Lower leg skin (tissue), 4 donors: ENCODE data around the gene DGCR8. TPM values are rescaled to one million over a fixed set of nuclear protein-coding genes. Genes with fewer than 3 reads are reported as not detected.

Experiments
- DNase-seq, 2 donors: peaks; one replicate each; pipeline ENCODE4 v3.0.0-alpha.2; 2019; ENCODE audit warnings: low spot score in 2 of 2
- H3K4me3 ChIP-seq: fragments of 200-600 bp; sonication (generic); 2 replicates; pipeline ENCODE4 v1.5.1; 2017; ENCODE audit warnings: mild to moderate bottlenecking, low read depth; ENCODE audit not compliant: poor library complexity, severe bottlenecking
- CTCF ChIP-seq, 3 donors: fragments of 450-650 bp; IDR thresholded peaks; one replicate each; pipeline ENCODE4 v1.5.1; 2016; ENCODE audit warnings: antibody characterized with exemption in 3 of 3, mild to moderate bottlenecking in 3 of 3, moderate library complexity in 2 of 3
- POLR2A ChIP-seq, 2 donors: fragments of 450-650 bp; IDR thresholded peaks; one replicate each; pipeline ENCODE4 v1.6.1; 2016 to 2017; ENCODE audit warnings: antibody characterized with exemption in 2 of 2, mild to moderate bottlenecking in 1 of 2, moderate library complexity in 1 of 2
- WGBS, 2 donors: methylation state at CpG; one replicate each; pipeline ENCODE4 v1.1.5; 2018; 5-methylcytosine and 5-hydroxymethylcytosine counted together
- intact Hi-C: fragments of 100-400 bp; cut with DNase I; formaldehyde crosslinking; loops from one replicate; pipeline ENCODE4 v1.15.0; 2023; ENCODE audit warnings: low total_unique reads
- total RNA-seq, 4 donors: library from RNA; depleted of rRNA; stranded (reverse); fragments of >200 nt; gene quantifications; one replicate each; pipeline ENCODE4 v1.1.0, GENCODE V29; 2016

Gene DGCR8
- total RNA-seq, 4 donors from 2014 or later, result 14.8 to 28.2 (median 21.8) TPM

DNA sequence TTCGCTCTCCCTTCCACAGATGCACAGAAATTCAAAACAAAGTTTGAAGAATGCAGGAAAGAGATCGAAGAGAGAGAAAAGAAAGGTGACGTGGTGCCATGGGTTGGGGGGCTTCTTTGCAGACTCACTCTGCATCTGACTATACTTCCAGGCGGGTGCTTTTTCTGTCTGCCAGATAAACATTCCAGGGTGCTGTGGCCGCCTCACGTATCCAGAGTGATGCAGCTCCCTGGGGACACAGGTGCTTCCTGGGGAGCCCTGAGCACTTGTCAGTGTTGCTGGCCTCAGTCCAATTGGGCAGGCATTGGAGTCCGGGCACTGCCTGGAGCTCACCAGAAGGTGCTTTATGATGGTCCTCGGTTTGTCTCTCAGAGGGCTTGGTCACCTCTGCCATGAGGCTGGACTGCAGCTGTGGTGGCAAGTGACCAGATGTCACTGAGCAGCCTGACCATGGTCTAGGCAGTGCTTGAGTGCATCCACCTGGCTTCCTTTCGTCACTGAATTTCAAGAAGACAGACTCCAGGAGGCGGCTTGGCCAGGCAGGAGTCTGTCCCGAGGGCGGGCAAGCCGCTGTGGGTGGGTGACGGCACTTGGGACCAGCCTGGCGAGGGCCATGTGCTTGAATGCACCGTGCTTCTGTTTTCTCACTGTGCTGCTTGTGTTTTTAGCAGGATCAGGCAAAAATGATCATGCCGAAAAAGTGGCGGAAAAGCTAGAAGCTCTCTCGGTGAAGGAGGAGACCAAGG lies 46.4 kb downstream of the DGCR8 start:
- intact Hi-C loops, result loop anchor here (5.0 kb wide), 1 partner anchor 154 kb away; no protein-coding TSS in a partner anchor
- no peak overlapping the region for H3K4me3 ChIP-seq
- no peak for TF ChIP-seq CTCF (IDR thresholded peaks at IDR 0.05)
- TF ChIP-seq POLR2A (IDR thresholded peaks at IDR 0.05), result no peak
- 83 to 88% methylated on average over 17 to 19 of the region's 19 CpGs for WGBS, 2 donors
- no peak for DNase-seq

DNA sequence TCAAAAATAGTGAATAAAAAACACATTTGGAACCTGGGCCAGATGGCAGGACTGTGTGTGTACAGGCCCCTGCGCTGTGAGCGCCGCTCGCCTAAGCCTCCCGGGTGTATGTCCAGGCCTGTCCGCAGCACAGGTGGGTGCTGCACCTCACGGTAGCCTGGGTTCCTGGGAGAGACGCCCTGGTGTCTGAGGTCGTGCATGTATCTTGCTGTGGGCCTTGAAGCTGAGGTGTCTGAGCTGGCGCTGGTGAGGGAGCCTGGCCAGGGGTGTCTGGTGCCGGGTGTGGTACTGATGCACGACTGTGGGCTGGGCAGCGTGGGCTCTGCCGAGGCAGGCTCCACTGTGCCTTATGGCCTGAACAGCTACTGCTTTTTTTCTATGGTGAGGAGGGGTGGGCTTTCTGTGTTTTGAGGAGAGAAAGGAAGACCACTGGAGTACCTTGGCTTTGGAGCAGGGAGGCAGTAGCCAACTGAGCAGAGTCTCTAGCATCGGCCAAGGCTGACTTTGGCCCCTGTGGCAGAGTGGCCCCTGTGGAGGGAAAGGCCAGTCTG lies 47.4 kb downstream of the DGCR8 start:
- H3K4me3 ChIP-seq, result no peak overlapping the region
- WGBS, 2 donors, result 54 to 55% methylated on average over 15 of the region's 15 CpGs
- intact Hi-C loops, result loop anchor here (5.0 kb wide), 1 partner anchor 155 kb away; no protein-coding TSS in a partner anchor
- no peak for TF ChIP-seq CTCF (IDR thresholded peaks at IDR 0.05)
- no peak for TF ChIP-seq POLR2A (IDR thresholded peaks at IDR 0.05)
- DNase-seq, result no peak

GRCh38 chr22:20127869-20128618 lies 48.0 kb downstream of the DGCR8 start:
- 76 to 78% methylated on average over 17 of the region's 17 CpGs for WGBS, 2 donors
- DNase-seq, result no peak
- TF ChIP-seq CTCF (IDR thresholded peaks at IDR 0.05), result no peak
- no peak for TF ChIP-seq POLR2A (IDR thresholded peaks at IDR 0.05)
- intact Hi-C loops, result loop anchor here (5.0 kb wide), 1 partner anchor 156 kb away; no protein-coding TSS in a partner anchor
- H3K4me3 ChIP-seq, result no peak overlapping the region

- intact Hi-C loops, result loop anchor here (5.0 kb wide), 1 partner anchor 156 kb away; no protein-coding TSS in a partner anchor
- WGBS, 2 donors, result 46 to 50% methylated on average over 2 of the region's 2 CpGs
- TF ChIP-seq POLR2A (IDR thresholded peaks at IDR 0.05) (no peak), CTCF (IDR thresholded peaks at IDR 0.05) (no peak)
- DNase-seq, result no peak
- no peak overlapping the region for H3K4me3 ChIP-seq
Measured at GRCh38 chr22:20128619-20128901, 48.5 kb downstream of the DGCR8 start.

DNA sequence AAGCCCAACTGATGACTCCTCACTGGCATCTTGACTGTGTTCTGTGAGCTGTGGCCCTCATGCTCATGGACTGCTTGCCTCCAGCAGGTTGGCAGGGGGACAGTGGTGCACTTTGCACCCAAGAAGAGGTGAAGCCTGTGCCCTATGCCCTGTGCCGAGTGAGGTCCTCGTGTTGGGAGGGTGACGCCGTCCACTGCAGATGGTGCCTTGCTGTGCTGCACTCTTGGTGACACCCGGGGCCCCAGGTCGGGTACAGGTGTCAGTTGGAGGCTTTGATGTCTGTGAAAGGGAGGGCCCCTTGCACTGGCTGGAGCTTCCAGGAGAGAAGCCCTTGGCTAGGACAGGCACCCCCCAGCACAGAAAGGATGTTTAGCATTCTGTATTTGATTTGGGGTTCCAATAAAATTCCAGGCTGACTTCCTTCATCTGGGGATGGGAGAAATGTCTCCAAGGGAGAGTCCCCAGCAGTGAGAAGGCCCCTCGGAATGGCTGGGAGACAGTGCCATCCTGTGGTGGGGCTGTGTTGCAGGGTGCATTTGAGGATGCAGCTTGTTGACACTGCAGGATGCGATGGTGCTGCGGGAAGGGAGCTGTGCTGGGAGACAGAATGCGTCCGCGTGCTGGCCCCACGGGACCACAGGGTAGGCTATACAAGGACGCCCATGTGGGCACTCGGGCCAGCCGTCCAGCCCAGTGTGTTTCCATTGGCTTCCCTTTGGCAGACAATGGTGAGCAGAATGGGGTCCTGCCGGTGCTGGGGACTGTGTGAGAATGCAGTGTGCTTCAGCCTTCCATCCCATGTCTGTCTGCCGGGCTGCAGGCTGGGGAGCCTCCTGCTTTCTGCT lies 49.1 kb downstream of the DGCR8 start:
- no peak overlapping the region for H3K4me3 ChIP-seq
- 35 to 58% methylated on average over 9 to 16 of the region's 18 CpGs for WGBS, 2 donors
- no peak for TF ChIP-seq CTCF (IDR thresholded peaks at IDR 0.05)
- TF ChIP-seq POLR2A (IDR thresholded peaks at IDR 0.05), result no peak
- no peak for DNase-seq
- intact Hi-C loops, result loop anchor here (5.0 kb wide), 1 partner anchor 157 kb away; no protein-coding TSS in a partner anchor
